HepG2 (cell line): ENCODE measurements around the gene PPRC1. TPM values are rescaled to one million over a fixed set of nuclear protein-coding genes. Genes with fewer than 3 reads are reported as not detected.
A peak's percentile ranks its signal among the peaks of the same experiment; 100 is the strongest.

Experiments
- AKNA ChIP-seq: sonication (generic); formaldehyde crosslinking; IDR thresholded peaks from 2 replicates; pipeline ENCODE4 v1.4.0; 2020; ENCODE audit warnings: missing genetic modification reagents, borderline replicate concordance
- ATF3 ChIP-seq: sonication (generic); formaldehyde crosslinking; IDR thresholded peaks from 2 replicates; pipeline ENCODE4 v1.4.0; 2020; ENCODE audit warnings: missing genetic modification reagents
- FLYWCH1 ChIP-seq: sonication (generic); formaldehyde crosslinking; IDR thresholded peaks from 2 replicates; pipeline ENCODE4 v1.8.1; 2023; ENCODE audit warnings: mild to moderate bottlenecking, missing genetic modification reagents
- FOXK1 ChIP-seq: sonication (generic); formaldehyde crosslinking; IDR thresholded peaks from 2 replicates; pipeline ENCODE4 v1.4.0; 2020; ENCODE audit warnings: low read depth, missing genetic modification reagents, borderline replicate concordance
- GLMP ChIP-seq: sonication (generic); formaldehyde crosslinking; IDR thresholded peaks from 2 replicates; pipeline ENCODE4 v1.9.0; 2021; ENCODE audit warnings: missing genetic modification reagents, mild to moderate bottlenecking, borderline replicate concordance
- GTF2F1 ChIP-seq: fragments of 150-350 bp; IDR thresholded peaks from 2 replicates; pipeline ENCODE4 v1.6.1; 2014; ENCODE audit warnings: low read length
- HNRNPK ChIP-seq: fragments of 200-400 bp; formaldehyde crosslinking; IDR thresholded peaks from 2 replicates; pipeline ENCODE4 v1.6.1; 2018; ENCODE audit warnings: low read length, low read depth, moderate library complexity, mild to moderate bottlenecking; ENCODE audit not compliant: poor library complexity, severe bottlenecking
- KDM1A ChIP-seq: IDR thresholded peaks from 2 replicates; pipeline ENCODE4 v1.6.1; 2016; ENCODE audit warnings: missing compliant biosample characterization
- PPARG ChIP-seq: conservative IDR thresholded peaks from 2 replicates; pipeline ENCODE4 v1.6.1; 2016; ENCODE audit warnings: missing biosample characterization, missing genetic modification reagents
- SAP130 ChIP-seq: IDR thresholded peaks from 2 replicates; pipeline ENCODE4 v1.6.1; 2016; ENCODE audit warnings: low read depth
- SMAD1 ChIP-seq: sonication (generic); formaldehyde crosslinking; IDR thresholded peaks from 2 replicates; pipeline ENCODE4 v1.4.0; 2020; ENCODE audit warnings: missing genetic modification reagents, low read depth, mild to moderate bottlenecking, borderline replicate concordance
- SP1 ChIP-seq, 2 experiments: fragments of 450-650 bp in 1 of 2; sonication (generic) in 1 of 2; formaldehyde crosslinking in 1 of 2; IDR thresholded peaks; 2 replicates each; pipeline versions ENCODE4 v1.4.0 to v1.6.1; 2016 to 2020; ENCODE audit warnings: missing genetic modification reagents in 1 of 2
- SP5 ChIP-seq: IDR thresholded peaks from 2 replicates; pipeline ENCODE4 v1.6.1; 2016; ENCODE audit warnings: low read depth, borderline replicate concordance
- STAT5B ChIP-seq: sonication (generic); formaldehyde crosslinking; IDR thresholded peaks from 2 replicates; pipeline ENCODE4 v1.4.0; 2020; ENCODE audit warnings: missing genetic modification reagents
- TMF1 ChIP-seq: sonication (generic); formaldehyde crosslinking; IDR thresholded peaks from 2 replicates; pipeline ENCODE4 v1.8.1; 2022; ENCODE audit warnings: low read depth, missing genetic modification reagents
- ZEB1 ChIP-seq: IDR thresholded peaks from 2 replicates; pipeline ENCODE4 v1.6.1; 2012; ENCODE audit warnings: mild to moderate bottlenecking, low read depth, inconsistent platforms; ENCODE audit not compliant: insufficient replicate concordance
- ZNF205 ChIP-seq: IDR thresholded peaks from 2 replicates; pipeline ENCODE4 v1.6.1; 2018; ENCODE audit warnings: missing biosample characterization, missing genetic modification reagents
- ZNF367 ChIP-seq: sonication (generic); formaldehyde crosslinking; IDR thresholded peaks from 2 replicates; pipeline ENCODE4 v1.4.0; 2020; ENCODE audit warnings: missing genetic modification reagents, borderline replicate concordance
- ZNF543 ChIP-seq: sonication (generic); formaldehyde crosslinking; IDR thresholded peaks from 2 replicates; pipeline ENCODE4 v1.4.0; 2020; ENCODE audit warnings: mild to moderate bottlenecking, missing genetic modification reagents
- polyA plus RNA-seq, 8 experiments: library from polyadenylated mRNA; depleted of rRNA in 3 of 8; stranded (reverse) in 7 of 8; unstranded in 1 of 8; fragments of >200 nt; fragmentation: Illumina TruSeq in 4 of 8; extraction: Trizol in 4 of 8; gene quantifications; 2 replicates each; pipeline versions ENCODE4 v1.2.1 to v1.2.3, GENCODE V29; 2011 to 2016; ENCODE audit warnings: low read depth in 4 of 8, missing spikeins in 1 of 8, mixed read lengths in 1 of 8; ENCODE audit not compliant: insufficient read depth in 1 of 8
- total RNA-seq, 5 experiments: library from RNA; depleted of rRNA; stranded (reverse); fragments of >200 nt; fragmentation: Illumina TruSeq; extraction: Trizol; gene quantifications; 2 replicates each; pipeline ENCODE4 v1.2.3, GENCODE V29; 2016; ENCODE audit warnings: low read depth in 1 of 5
- TF ChIP-seq, protein P1 (sequence below): sonication (generic); formaldehyde crosslinking; IDR thresholded peaks from 2 replicates; pipeline ENCODE4 v1.8.1; 2023; ENCODE audit warnings: missing genetic modification reagents, mild to moderate bottlenecking, borderline replicate concordance

Gene PPRC1
- total and polyA plus RNA-seq, 2 of the 13 experiments (the other 11 are each of a cell fraction or from before 2014, with no cell fraction given), result 18.7 to 24.2 TPM

DNA sequence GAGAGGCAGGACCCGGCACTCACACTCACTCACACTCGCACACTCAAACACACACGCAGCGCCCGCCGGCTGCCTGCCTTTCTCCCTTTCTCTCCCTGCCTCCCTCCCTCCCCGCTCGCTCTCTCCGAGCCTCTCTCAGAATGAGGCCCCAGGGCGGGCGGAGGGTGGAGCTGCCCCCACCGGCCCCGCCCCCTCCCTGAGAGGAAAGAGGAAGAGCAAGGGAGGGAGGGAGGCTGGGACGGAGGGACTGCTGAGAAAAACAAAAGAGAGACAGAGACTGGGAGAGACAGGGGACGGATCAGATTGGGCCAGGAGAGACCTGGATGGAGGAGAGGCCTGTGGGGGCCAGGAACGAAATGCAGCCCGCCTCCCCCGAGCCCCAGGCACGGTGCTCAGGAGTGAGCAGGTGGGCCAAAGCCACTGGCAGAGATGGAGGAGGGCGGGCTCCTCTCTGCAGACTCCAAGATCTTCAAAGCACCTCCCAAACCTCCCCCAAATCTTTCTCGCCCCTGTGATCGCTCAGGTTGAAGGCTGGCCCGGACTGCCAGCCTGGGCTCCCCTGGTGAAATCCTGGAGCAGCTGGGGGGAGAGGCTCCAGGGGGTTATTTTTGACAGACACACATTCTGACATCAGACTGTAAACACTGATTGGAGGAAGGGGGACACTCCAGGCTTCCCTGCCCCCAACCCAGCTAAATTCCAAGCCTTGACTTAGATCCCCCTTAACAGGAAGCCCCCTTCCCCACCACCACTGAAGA, 17.8 kb upstream of the PPRC1 start (continued):
- TF ChIP-seq ZNF367 (no peak), HNRNPK (peak; percentile 14), FOXK1 (no peak), FLYWCH1 (CRISPR knock-in tag) (no peak), STAT5B (peak; percentile 45; the same call in 1 of the 2 replicates), PPARG (CRISPR knock-in tag) (no peak), SP1 (IDR thresholded peaks at IDR 0.05) (no peak), SP1 (CRISPR knock-in tag; IDR thresholded peaks at IDR 0.05) (peak; percentile 71; the same call in 1 of the 2 replicates), SP5 (CRISPR knock-in tag) (peak; percentile 90), TMF1 (CRISPR knock-in tag) (no peak), AKNA (CRISPR knock-in tag) (no peak), ATF3 (no peak), SMAD1 (peak; percentile 18; the same call in 1 of the 2 replicates), GLMP (CRISPR knock-in tag) (no peak), SAP130 (CRISPR knock-in tag) (peak; percentile 85), GTF2F1 (no peak), ZNF205 (CRISPR knock-in tag) (0 out of 2 replicates have a peak, but pooled peaks have one; percentile 21), ZNF543 (no peak), ZEB1 (no peak), KDM1A (peak; percentile 24; the same call in 1 of the 2 replicates)
- TF ChIP-seq, protein P1, sequence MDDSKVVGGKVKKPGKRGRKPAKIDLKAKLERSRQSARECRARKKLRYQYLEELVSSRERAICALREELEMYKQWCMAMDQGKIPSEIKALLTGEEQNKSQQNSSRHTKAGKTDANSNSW (CRISPR knock-in tag), result no peak
